ENCODE measurements around the gene WWOX.

The WWOX gene

GRCh38 chr16:78799429-78799828 lies 700.0 kb downstream of the WWOX start:
- no peak for TF ChIP-seq CTCF (conservative IDR thresholded peaks at IDR 0.05; ENCODE audit: low read depth, low read length)
- Histone ChIP-seq H3K9ac (no peak overlapping the region), H3K4me3 (IDR thresholded peaks at IDR 0.05; ENCODE audit: insufficient read depth, low read depth, low read length) (no peak overlapping the region), H2AFZ (ENCODE audit: low read depth) (no peak overlapping the region), H3K4me2 (no peak overlapping the region), H3K36me3 (ENCODE audit: insufficient read depth) (no peaks in the 10 kb centered on the region), H3K79me2 (ENCODE audit: insufficient read depth, low read depth) (no peaks in the 10 kb centered on the region), H3K4me1 (ENCODE audit: low read depth, poor library complexity, severe bottlenecking) (no peaks in the 10 kb centered on the region), H4K20me1 (ENCODE audit: insufficient read depth) (no peaks in the 10 kb centered on the region), H3K27ac (no peak overlapping the region), H3K27me3 (ENCODE audit: insufficient read depth, low read depth) (no peaks in the 10 kb centered on the region)

GRCh38 chr16:78800523-78800922 lies 701.1 kb downstream of the WWOX start:
- Histone ChIP-seq H3K27me3 (ENCODE audit: insufficient read depth, low read depth) (no peaks in the 10 kb centered on the region), H3K79me2 (ENCODE audit: insufficient read depth, low read depth) (no peaks in the 10 kb centered on the region), H4K20me1 (ENCODE audit: insufficient read depth) (no peaks in the 10 kb centered on the region), H3K4me1 (ENCODE audit: low read depth, poor library complexity, severe bottlenecking) (no peaks in the 10 kb centered on the region), H3K27ac (no peak overlapping the region), H3K4me3 (IDR thresholded peaks at IDR 0.05; ENCODE audit: insufficient read depth, low read depth, low read length) (no peak overlapping the region), H3K9ac (no peak overlapping the region), H3K4me2 (no peak overlapping the region), H2AFZ (ENCODE audit: low read depth) (no peak overlapping the region), H3K36me3 (ENCODE audit: insufficient read depth) (no peaks in the 10 kb centered on the region)
- TF ChIP-seq CTCF (conservative IDR thresholded peaks at IDR 0.05; ENCODE audit: low read depth, low read length), result no peak

- Histone ChIP-seq H3K36me3 (ENCODE audit: insufficient read depth) (no peaks in the 10 kb centered on the region), H2AFZ (ENCODE audit: low read depth) (no peak overlapping the region), H3K79me2 (ENCODE audit: insufficient read depth, low read depth) (no peaks in the 10 kb centered on the region), H3K4me1 (ENCODE audit: low read depth, poor library complexity, severe bottlenecking) (no peaks in the 10 kb centered on the region), H4K20me1 (ENCODE audit: insufficient read depth) (no peaks in the 10 kb centered on the region), H3K9ac (no peak overlapping the region), H3K4me2 (no peak overlapping the region), H3K4me3 (IDR thresholded peaks at IDR 0.05; ENCODE audit: insufficient read depth, low read depth, low read length) (no peak overlapping the region), H3K27ac (no peak overlapping the region), H3K27me3 (ENCODE audit: insufficient read depth, low read depth) (no peaks in the 10 kb centered on the region)
- no peak for TF ChIP-seq CTCF (conservative IDR thresholded peaks at IDR 0.05; ENCODE audit: low read depth, low read length)
Measured at GRCh38 chr16:78804058-78804735, 704.7 kb downstream of the WWOX start.

GRCh38 chr16:78805556-78805955 lies 706.1 kb downstream of the WWOX start:
- Histone ChIP-seq H3K4me1 (ENCODE audit: low read depth, poor library complexity, severe bottlenecking) (no peaks in the 10 kb centered on the region), H2AFZ (ENCODE audit: low read depth) (no peak overlapping the region), H3K36me3 (ENCODE audit: insufficient read depth) (no peaks in the 10 kb centered on the region), H3K4me3 (IDR thresholded peaks at IDR 0.05; ENCODE audit: insufficient read depth, low read depth, low read length) (no peak overlapping the region), H3K27me3 (ENCODE audit: insufficient read depth, low read depth) (no peaks in the 10 kb centered on the region), H3K9ac (no peak overlapping the region), H3K27ac (no peak overlapping the region), H3K4me2 (no peak overlapping the region), H3K79me2 (ENCODE audit: insufficient read depth, low read depth) (no peaks in the 10 kb centered on the region), H4K20me1 (ENCODE audit: insufficient read depth) (no peaks in the 10 kb centered on the region)
- no peak for TF ChIP-seq CTCF (conservative IDR thresholded peaks at IDR 0.05; ENCODE audit: low read depth, low read length)

Data from KMS-11 (cell line).